IMR-90 (cell line): ENCODE data around the gene EED. TPM values are rescaled to one million over a fixed set of nuclear protein-coding genes. Genes with fewer than 3 reads are reported as not detected.

ENCODE experiments used
- ATAC-seq: fragments of 200-7000 bp; cut with Tn5 transposase; 2 replicates; pipeline ENCODE4 v1.9.1; 2020; ENCODE audit warnings: low read depth, mild to moderate bottlenecking, moderate library complexity
- BruUV-seq: library from RNA; stranded (reverse); fragments of 400-500 nt; replicated peaks from 2 replicates; lab custom pipeline; 2021; lab: Mats Ljungman, UMichigan
- CTCF ChIA-PET: fragments of 300-600 bp; formaldehyde crosslinking; extraction: SDS; loops from one replicate; lab custom pipeline; 2021; ENCODE audit warnings: antibody characterized with exemption; lab: Yijun Ruan, JAX
- POLR2A ChIA-PET: fragments of 300-600 bp; sonication (Branson Sonifier 250); formaldehyde crosslinking; loops from one replicate; lab custom pipeline; 2022; ENCODE audit warnings: antibody characterized with exemption; ENCODE audit not compliant: unreplicated experiment; lab: Charles Lee
- DNase-seq: peaks from one replicate; pipeline ENCODE4 v3.0.0; 2013
- H2AFZ ChIP-seq: replicated peaks from 2 replicates; pipeline ENCODE3; 2013; ENCODE audit warnings: low read length, mild to moderate bottlenecking; ENCODE audit not compliant: poor library complexity
- H2AK5ac ChIP-seq: 2 replicates; pipeline ENCODE4 v1.6.1; 2013; ENCODE audit warnings: low read depth, low read length, inconsistent platforms
- H2AK9ac ChIP-seq: replicated peaks from 2 replicates; pipeline ENCODE3; 2013; ENCODE audit warnings: mild to moderate bottlenecking, low read depth, low read length, moderate library complexity; ENCODE audit not compliant: poor library complexity
- H2BK120ac ChIP-seq: 2 replicates; pipeline ENCODE4 v1.6.1; 2013; ENCODE audit warnings: low read depth, low read length, inconsistent platforms
- H2BK15ac ChIP-seq: 3 replicates; pipeline ENCODE4 v1.6.1; 2013; ENCODE audit warnings: low read depth, low read length, inconsistent platforms
- H2BK20ac ChIP-seq: 2 replicates; pipeline ENCODE4 v1.6.1; 2013; ENCODE audit warnings: low read depth, mild to moderate bottlenecking, inconsistent platforms, low read length, moderate library complexity
- H2BK5ac ChIP-seq: 2 replicates; pipeline ENCODE4 v1.6.1; 2013; ENCODE audit warnings: mild to moderate bottlenecking, low read depth, low read length, inconsistent platforms; ENCODE audit not compliant: poor library complexity, severe bottlenecking
- H3K14ac ChIP-seq: replicated peaks from 2 replicates; pipeline ENCODE4 v1.6.1; 2013; ENCODE audit warnings: low read depth, low read length, inconsistent platforms
- H3K18ac ChIP-seq: 2 replicates; pipeline ENCODE4 v1.6.1; 2013; ENCODE audit warnings: low read depth, low read length, control low read depth
- H3K23ac ChIP-seq: 2 replicates; pipeline ENCODE4 v1.6.1; 2013; ENCODE audit warnings: low read depth, low read length, inconsistent platforms
- H3K27ac ChIP-seq: 2 replicates; pipeline ENCODE4 v1.5.1; 2013; ENCODE audit warnings: mild to moderate bottlenecking, control low read depth, low read length; ENCODE audit not compliant: insufficient read depth
- H3K27me3 ChIP-seq: 2 replicates; pipeline ENCODE4 v1.6.1; 2013; ENCODE audit warnings: low read length; ENCODE audit not compliant: control insufficient read depth, insufficient read depth
- H3K36me3 ChIP-seq: 2 replicates; pipeline ENCODE4 v1.6.1; 2013; ENCODE audit warnings: low read length, mixed read lengths; ENCODE audit not compliant: control insufficient read depth, insufficient read depth
- H3K4ac ChIP-seq: 2 replicates; pipeline ENCODE4 v1.6.1; 2013; ENCODE audit warnings: low read depth, low read length, inconsistent platforms
- H3K4me1 ChIP-seq: 2 replicates; pipeline ENCODE4 v1.6.1; 2013; ENCODE audit warnings: low read length, mixed read lengths; ENCODE audit not compliant: control insufficient read depth, insufficient read depth
- H3K4me2 ChIP-seq: 2 replicates; pipeline ENCODE4 v1.6.1; 2013; ENCODE audit warnings: low read depth, mild to moderate bottlenecking, control low read depth, low read length, moderate library complexity
- H3K4me3 ChIP-seq: 2 replicates; pipeline ENCODE4 v1.5.1; 2013; ENCODE audit warnings: low read depth, mild to moderate bottlenecking, control low read depth, low read length, moderate library complexity; ENCODE audit not compliant: insufficient read depth
- H3K56ac ChIP-seq: 2 replicates; pipeline ENCODE4 v1.6.1; 2013; ENCODE audit warnings: low read length, inconsistent platforms; ENCODE audit not compliant: insufficient read depth; ENCODE audit errors: extremely low read depth
- H3K79me1 ChIP-seq, 2 experiments: 2 replicates each; pipeline ENCODE4 v1.6.1; 2013; ENCODE audit warnings: low read length in 2 of 2, inconsistent platforms in 1 of 2, low read depth in 1 of 2
- H3K9ac ChIP-seq: 2 replicates; pipeline ENCODE4 v1.6.1; 2013; ENCODE audit warnings: low read depth, low read length, control low read depth
- H3K9me1 ChIP-seq: 2 replicates; pipeline ENCODE4 v1.6.1; 2013; ENCODE audit warnings: low read length, inconsistent platforms; ENCODE audit not compliant: insufficient read depth
- H3K9me3 ChIP-seq: 2 replicates; pipeline ENCODE4 v1.6.1; 2013; ENCODE audit warnings: low read length; ENCODE audit not compliant: control insufficient read depth, insufficient read depth
- H4K20me1 ChIP-seq: 2 replicates; pipeline ENCODE4 v1.6.1; 2013; ENCODE audit warnings: low read length, inconsistent platforms; ENCODE audit not compliant: insufficient read depth
- H4K5ac ChIP-seq: 2 replicates; pipeline ENCODE4 v1.6.1; 2013; ENCODE audit warnings: mild to moderate bottlenecking, low read depth, low read length, control low read depth
- H4K8ac ChIP-seq, 2 experiments: 2 replicates each; pipeline ENCODE4 v1.6.1; 2013; ENCODE audit warnings: low read depth in 2 of 2, low read length in 2 of 2, control low read depth in 1 of 2, inconsistent platforms in 1 of 2
- H4K91ac ChIP-seq: 2 replicates; pipeline ENCODE4 v1.6.1; 2013; ENCODE audit warnings: low read depth, low read length, inconsistent platforms; ENCODE audit not compliant: insufficient read depth
- BHLHE40 ChIP-seq: fragments of 150-350 bp; IDR thresholded peaks from 2 replicates; pipeline ENCODE4 v1.6.1; 2016; ENCODE audit warnings: mild to moderate bottlenecking, low read depth, low read length
- CHD1 ChIP-seq: IDR thresholded peaks from 2 replicates; pipeline ENCODE4 v1.6.1; 2012; ENCODE audit warnings: low read depth, low read length, improper control_type of control experiment
- CTCF ChIP-seq: conservative IDR thresholded peaks from 2 replicates; pipeline ENCODE4 v1.5.1; 2012; ENCODE audit warnings: mild to moderate bottlenecking, low read depth, low read length, improper control_type of control experiment
- ELK1 ChIP-seq: fragments of 150-350 bp; IDR thresholded peaks from 2 replicates; pipeline ENCODE4 v1.6.1; 2016; ENCODE audit warnings: low read depth, mild to moderate bottlenecking, low read length, moderate library complexity, borderline replicate concordance
- MXI1 ChIP-seq: IDR thresholded peaks from 2 replicates; pipeline ENCODE4 v1.6.1; 2012; ENCODE audit warnings: low read depth, mild to moderate bottlenecking, low read length, moderate library complexity, borderline replicate concordance
- SMC3 ChIP-seq: fragments of 150-350 bp; IDR thresholded peaks from 2 replicates; pipeline ENCODE4 v1.6.1; 2016; ENCODE audit warnings: low read depth, mild to moderate bottlenecking, antibody characterized with exemption, low read length, moderate library complexity
- USF2 ChIP-seq: fragments of 150-350 bp; IDR thresholded peaks from 2 replicates; pipeline ENCODE4 v1.6.1; 2017; ENCODE audit warnings: mild to moderate bottlenecking, antibody characterized with exemption, low read length, low read depth
- WGBS, 2 experiments: methylation state at CpG; one replicate each; pipeline versions ENCODE4 v1.1.5 to v1.1.7; 2013; ENCODE audit warnings: missing lambda C conversion rate in 2 of 2; ENCODE audit not compliant: insufficient read length in 1 of 2; ENCODE audit errors: extremely low coverage in 2 of 2; 5-methylcytosine and 5-hydroxymethylcytosine counted together
- dilution Hi-C: fragments of 300-500 bp; cut with HindIII; formaldehyde crosslinking; loops from one replicate; pipeline ENCODE4 v1.14.3; 2018; ENCODE audit warnings: low sequenced_read_pairs; ENCODE audit not compliant: unreplicated experiment
- in situ Hi-C: fragments of 300-500 bp; cut with MboI; formaldehyde crosslinking; loops from 3 replicates; pipeline ENCODE4 v1.14.3; 2019; ENCODE audit warnings: low sequenced_read_pairs, inconsistent platforms, mixed read lengths
- intact Hi-C: fragments of 100-400 bp; cut with micrococcal nuclease; formaldehyde crosslinking; loops from 2 replicates; pipeline ENCODE4 v1.10.0; 2022
- polyA plus RNA-seq, 3 experiments: library from polyadenylated mRNA; depleted of rRNA; stranded (reverse); fragments of >200 nt; gene quantifications; 2 replicates each; pipeline ENCODE4 v1.2.3, GENCODE V29; 2012; ENCODE audit warnings: low replicate concordance in 1 of 3
- total RNA-seq: library from RNA; depleted of rRNA; stranded (reverse); fragments of >200 nt; gene quantifications from 2 replicates; pipeline ENCODE4 v1.2.3, GENCODE V29; 2012

EED gene
- total and polyA plus RNA-seq, 2 of the 4 experiments (the other 2 are of a cell fraction) = 11.1 to 11.5 TPM

- no peak overlapping the region for H2AK9ac ChIP-seq
- WGBS, 2 experiments = no CpG with 5 or more reads among the region's 6 CpGs
- H3K4me3 ChIP-seq = no peak overlapping the region
- TF ChIP-seq BHLHE40 (no peak), MXI1 (no peak), USF2 (no peak), ELK1 (no peak), CHD1 (no peak), SMC3 (0 out of 2 replicates have a peak, but pooled peaks have one; percentile 5), CTCF (0 out of 2 replicates have a peak, but pooled peaks have one; percentile 2)
- no peak overlapping the region for H3K4me2 ChIP-seq
- no peak overlapping the region for H2AK5ac ChIP-seq
- H2AFZ ChIP-seq = no peak overlapping the region
- H3K56ac ChIP-seq = no peak overlapping the region
- ATAC-seq = no peak
- H3K36me3 ChIP-seq = peaks cover 2% of the 10 kb centered on the region
- H3K14ac ChIP-seq = no peak overlapping the region
- BruUV-seq = no TSS peak
- H4K20me1 ChIP-seq = no peaks in the 10 kb centered on the region; the same call in 1 of the 2 replicates
- DNase-seq = no peak
- no peak overlapping the region for H3K4ac ChIP-seq
- ChIA-PET POLR2A (no interaction called here), CTCF (no interaction called here)
- peaks cover 11 to 31% of the 10 kb centered on the region in 2 experiments for H3K79me1 ChIP-seq
- no peak overlapping the region for H3K23ac ChIP-seq
- in situ Hi-C loops = no loop called here
- H4K91ac ChIP-seq = no peak overlapping the region
- no peaks in the 10 kb centered on the region for H3K27me3 ChIP-seq
- peaks cover 3% of the 10 kb centered on the region; the same call in 1 of the 2 replicates for H3K4me1 ChIP-seq
- no peak overlapping the region for H2BK120ac ChIP-seq
- H3K18ac ChIP-seq = no peak overlapping the region
- H3K9me3 ChIP-seq = no peaks in the 10 kb centered on the region
- H3K27ac ChIP-seq = no peak overlapping the region
- H3K9ac ChIP-seq = no peak overlapping the region
- intact Hi-C loops = loop anchor here (10.0 kb wide), 1 partner anchor 1490 kb away; no protein-coding TSS in a partner anchor
- no peak overlapping the region for H2BK5ac ChIP-seq
- H4K5ac ChIP-seq = no peak overlapping the region
- H2BK20ac ChIP-seq = no peak overlapping the region
- H3K9me1 ChIP-seq = peaks cover 6% of the 10 kb centered on the region
- no peak overlapping the region for H4K8ac ChIP-seq
- dilution Hi-C loops = no loop called here
- no peak overlapping the region for H2BK15ac ChIP-seq
These were observed 29.9 kb downstream of the EED start for GRCh38 chr11:86274503-86274902.
